NCI-H1105 treated with DMSO at 0.1 percent for 48 hours (cell line): ENCODE results near the gene CCSER1.
"Not testable (repeated sequence)": the region's sequence is repeated elsewhere in the genome, so short reads cannot be mapped to it uniquely, and the experiment has no call there.

Experiments
- DNase-seq: peaks from one replicate; lab custom pipeline; 2025; lab: John Stamatoyannopoulos, UW

CCSER1 gene

GRCh38 chr4:90840828-90841227, 713.6 kb downstream of the CCSER1 start:
- no peak for DNase-seq

GRCh38 chr4:90841676-90842075, 714.5 kb downstream of the CCSER1 start:
- no peak for DNase-seq

- DNase-seq: no peak
Observed at GRCh38 chr4:90842960-90843359, 715.8 kb downstream of the CCSER1 start.

GRCh38 chr4:90844241-90844640, 717.0 kb downstream of the CCSER1 start:
- no peak for DNase-seq

GRCh38 chr4:90845777-90846176, 718.6 kb downstream of the CCSER1 start:
- no peak for DNase-seq

GRCh38 chr4:90852237-90852636, 725.0 kb downstream of the CCSER1 start:
- DNase-seq: no peak

GRCh38 chr4:90855111-90855510, 727.9 kb downstream of the CCSER1 start:
- DNase-seq: no peak

- DNase-seq: no peak
Observed at GRCh38 chr4:90857081-90857820, 730.1 kb downstream of the CCSER1 start.

- DNase-seq: no peak
Observed at GRCh38 chr4:90875791-90876190, 748.6 kb downstream of the CCSER1 start.

- no peak for DNase-seq
Observed at GRCh38 chr4:90876296-90876695, 749.1 kb downstream of the CCSER1 start.

- no peak for DNase-seq
Observed at GRCh38 chr4:90883519-90883918, 756.3 kb downstream of the CCSER1 start.

- DNase-seq: no peak
Observed at GRCh38 chr4:90888571-90888970, 761.4 kb downstream of the CCSER1 start.

- DNase-seq: no peak
Observed at GRCh38 chr4:90889171-90889570, 762.0 kb downstream of the CCSER1 start.

- DNase-seq: peak; percentile 50
Observed at GRCh38 chr4:90903413-90903812, 776.2 kb downstream of the CCSER1 start.

- peak; percentile 3 for DNase-seq
Observed at GRCh38 chr4:90904021-90904420, 776.8 kb downstream of the CCSER1 start.

GRCh38 chr4:90906239-90906638, 779.0 kb downstream of the CCSER1 start:
- DNase-seq: no peak

GRCh38 chr4:90911724-90912434, 784.7 kb downstream of the CCSER1 start:
- DNase-seq: not testable (repeated sequence)

GRCh38 chr4:90922174-90922573, 795.0 kb downstream of the CCSER1 start:
- no peak for DNase-seq

- DNase-seq: no peak
Observed at GRCh38 chr4:90926957-90927356, 799.8 kb downstream of the CCSER1 start.

GRCh38 chr4:90943311-90943710, 816.1 kb downstream of the CCSER1 start:
- DNase-seq: no peak

GRCh38 chr4:90946945-90947344, 819.8 kb downstream of the CCSER1 start:
- DNase-seq: no peak

GRCh38 chr4:90950385-90950841, 823.2 kb downstream of the CCSER1 start:
- no peak for DNase-seq

- no peak for DNase-seq
Observed at GRCh38 chr4:90951037-90951436, 823.8 kb downstream of the CCSER1 start.
